ENCODE measurements around the gene JPT1.
A peak's percentile ranks its signal among the peaks of the same experiment; 100 is the strongest.

The JPT1 gene

GRCh38 chr17:75103601-75104554 lies 50.4 kb downstream of the JPT1 start:
- no peak for DNase-seq

DNA sequence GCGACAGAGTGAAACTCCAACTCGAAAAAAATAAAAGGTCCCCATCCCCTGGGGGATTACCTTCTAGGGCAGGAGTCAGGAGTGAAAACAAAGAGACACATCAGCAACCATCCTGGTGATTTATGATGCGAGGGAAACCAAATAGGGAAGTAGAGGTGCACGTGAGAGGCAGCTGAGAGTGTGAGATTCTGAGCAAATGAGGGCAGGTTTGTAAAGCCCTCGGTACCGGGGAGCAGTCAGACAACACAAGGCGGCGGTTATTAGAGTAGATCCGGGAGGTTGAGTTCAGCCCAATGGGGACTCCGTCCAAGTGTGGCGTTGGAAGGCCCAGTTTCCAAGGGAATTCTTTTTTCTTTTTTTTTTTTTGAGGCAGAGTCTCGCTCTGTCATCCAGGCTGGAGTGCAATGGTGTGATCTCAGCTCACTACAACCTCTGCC lies 51.9 kb downstream of the JPT1 start:
- peak; percentile 18 to 32 for DNase-seq

- DNase-seq = no peak
Measured at GRCh38 chr17:75099881-75100595, 54.3 kb downstream of the JPT1 start.

- no peak for DNase-seq
Measured at GRCh38 chr17:75098861-75099260, 55.5 kb downstream of the JPT1 start.

DNA sequence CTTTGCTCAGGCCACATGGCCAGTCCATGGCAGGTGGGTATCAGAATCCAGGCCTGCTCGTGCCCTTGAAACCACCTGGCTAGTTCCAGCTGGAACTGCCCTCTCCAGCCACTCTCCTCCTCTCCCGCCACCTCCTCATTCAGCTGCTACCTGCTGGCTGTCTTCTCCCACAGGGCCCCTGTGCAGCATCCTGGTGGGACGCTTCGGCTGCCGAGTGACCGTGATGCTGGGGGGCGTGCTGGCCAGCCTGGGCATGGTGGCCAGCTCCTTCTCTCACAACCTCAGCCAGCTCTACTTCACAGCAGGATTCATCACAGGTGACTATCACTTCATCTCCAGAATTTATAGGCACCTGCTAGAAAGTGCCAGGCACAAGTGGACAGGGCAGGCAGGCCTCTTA lies 56.4 kb downstream of the JPT1 start:
- DNase-seq = no peak

DNA sequence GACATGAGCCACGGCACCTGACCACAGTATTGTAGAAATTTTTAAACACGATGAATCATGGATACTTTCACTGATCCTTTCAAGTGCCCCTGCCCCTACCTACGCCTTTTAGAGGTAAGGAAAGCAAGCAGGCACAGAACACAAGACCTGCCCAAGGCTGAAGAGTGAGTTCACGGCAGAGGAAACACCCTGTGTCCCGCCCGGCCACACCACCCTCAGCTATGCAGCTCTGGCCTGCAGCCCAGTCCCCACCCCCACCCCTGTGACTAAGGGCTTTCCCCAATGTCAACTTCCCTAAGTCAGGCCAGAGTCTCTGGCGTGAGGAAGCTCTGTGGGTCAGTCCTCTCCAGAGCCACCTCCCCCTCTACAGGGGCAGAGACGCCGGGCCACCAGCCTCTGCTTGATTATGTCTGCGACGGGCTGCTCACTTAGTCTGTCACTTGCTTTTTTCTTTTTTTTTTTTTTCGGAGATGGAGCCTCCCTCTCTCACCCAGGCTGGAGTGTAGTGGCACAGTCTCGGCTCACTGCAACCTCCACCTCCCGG lies 58.2 kb downstream of the JPT1 start:
- peak; percentile 96 to 97 for DNase-seq

DNA sequence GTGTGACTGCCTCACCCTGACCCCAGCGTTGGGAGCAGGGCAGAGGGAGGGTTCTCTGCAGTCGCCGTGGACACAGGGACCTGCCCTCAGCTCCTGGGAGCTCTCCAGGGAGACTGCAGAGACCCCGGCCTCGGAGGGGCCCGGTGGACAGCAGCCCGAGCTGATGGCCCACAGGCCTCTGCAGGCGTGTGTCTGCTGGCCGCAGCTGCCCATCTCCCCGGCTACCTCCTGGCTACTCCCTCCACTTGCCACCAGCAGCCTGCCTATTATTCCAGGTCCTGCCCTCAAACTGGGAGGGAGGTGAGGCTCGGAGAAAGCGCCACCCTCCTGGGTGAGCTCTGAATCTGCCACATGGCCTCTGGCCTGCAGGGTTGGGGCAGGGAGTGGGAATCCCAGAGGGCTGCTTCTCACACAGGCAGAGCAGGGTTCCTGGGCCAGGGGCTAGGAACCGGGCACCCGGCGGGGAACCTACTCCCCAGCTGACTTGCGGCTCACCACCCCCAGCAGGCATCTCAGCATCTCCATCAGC lies 59.4 kb downstream of the JPT1 start:
- DNase-seq = no peak

DNA sequence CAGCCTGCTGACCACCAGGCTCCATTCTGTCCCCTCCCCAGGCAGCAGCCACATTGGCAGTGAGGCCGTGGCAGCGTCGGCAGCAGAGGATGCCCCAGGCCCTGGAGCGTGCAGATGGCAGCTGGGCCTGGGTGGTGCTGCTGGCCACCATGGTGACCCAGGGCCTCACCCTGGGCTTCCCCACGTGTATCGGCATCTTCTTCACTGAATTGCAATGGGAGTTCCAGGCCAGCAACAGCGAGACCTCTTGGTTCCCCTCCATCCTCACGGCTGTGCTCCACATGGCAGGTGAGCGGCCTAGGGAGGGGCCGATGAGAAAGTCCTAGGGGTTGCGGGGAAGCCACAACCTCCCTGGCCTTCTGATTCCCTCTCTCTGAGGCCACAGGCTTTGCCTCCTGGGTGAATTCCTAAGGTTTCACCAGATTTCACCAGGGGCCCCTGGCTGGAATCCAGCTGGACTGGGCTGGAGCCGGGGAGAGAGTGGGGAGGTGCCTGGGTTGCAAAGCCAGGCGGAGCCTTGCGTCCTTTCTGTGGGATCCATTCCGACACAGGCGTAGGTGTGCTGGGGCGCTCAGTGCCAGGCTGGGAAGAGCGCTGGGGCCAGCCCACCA lies 60.7 kb downstream of the JPT1 start:
- DNase-seq = no peak

- no peak for DNase-seq
Measured at GRCh38 chr17:75091855-75092327, 62.4 kb downstream of the JPT1 start.

- DNase-seq = no peak
Measured at GRCh38 chr17:75090871-75091854, 63.1 kb downstream of the JPT1 start.

GRCh38 chr17:75088465-75089417 lies 65.6 kb downstream of the JPT1 start:
- peak; percentile 38 to 42 for DNase-seq

DNA sequence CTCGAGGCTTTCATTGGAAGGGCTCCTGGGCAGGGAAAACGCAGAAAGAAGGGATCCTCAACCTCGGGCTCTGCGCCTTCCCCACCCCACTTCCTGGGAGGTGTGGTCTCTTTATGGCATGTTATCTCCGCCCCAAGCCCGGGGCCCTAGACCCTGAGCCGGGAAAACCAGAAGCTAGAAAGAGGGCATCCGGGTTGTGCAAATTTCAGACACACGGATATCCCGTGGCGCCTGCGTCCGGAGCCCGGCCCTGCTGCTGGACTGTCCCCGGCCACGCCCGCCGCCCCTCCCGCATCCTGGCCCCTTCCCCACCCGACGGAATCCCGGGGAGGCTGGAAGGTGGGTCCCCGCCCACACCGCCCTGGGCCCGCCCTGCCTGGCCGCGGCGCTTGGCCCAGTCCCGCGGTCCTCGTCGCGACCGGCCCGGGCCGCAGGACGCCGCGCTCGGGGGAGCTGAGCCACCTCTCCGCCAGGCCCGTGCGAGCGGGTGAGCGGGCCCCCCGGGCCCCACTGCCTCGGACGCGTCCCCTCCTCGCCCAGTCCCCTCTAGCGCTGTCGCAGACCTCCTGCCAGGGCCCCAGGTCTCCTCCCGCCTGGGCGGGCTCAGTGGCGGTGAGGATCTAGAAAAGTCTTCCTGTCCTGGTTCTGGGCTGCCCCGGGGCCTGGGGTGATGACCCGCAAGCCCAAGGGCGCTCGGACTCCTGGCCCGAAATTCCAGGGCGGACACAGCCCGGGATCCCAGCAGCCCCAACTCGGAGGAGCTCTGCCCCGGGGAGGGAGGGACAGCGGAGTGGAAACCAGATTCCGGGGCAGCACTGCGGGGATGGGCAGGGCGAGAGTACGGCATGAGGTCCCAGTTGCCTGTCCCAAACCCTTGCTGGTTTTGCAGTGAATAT lies 66.5 kb downstream of the JPT1 start, which contains the start of gene SLC16A5:
Gene SLC16A5 (plus strand): TSS at position 397 of the 896 bp plus-strand sequence. CDS start 5,683 bp downstream, outside the sequence.
- DNase-seq = peak; percentile 92 to 93

- DNase-seq = no peak
Measured at GRCh38 chr17:75087182-75087557, 67.1 kb downstream of the JPT1 start.

GRCh38 chr17:75086496-75087181 lies 67.7 kb downstream of the JPT1 start:
- DNase-seq = no peak

Measured in AML-193 (cell line).